HG03521 (cell line): ENCODE results near the gene PDGFB.

Experiments
- ATAC-seq: cut with Tn5 transposase; IDR thresholded peaks from one replicate; pipeline ENCODE4 v1.9.1; 2021; ENCODE audit warnings: mild to moderate bottlenecking, moderate library complexity; ENCODE audit not compliant: unreplicated experiment

PDGFB gene

DNA sequence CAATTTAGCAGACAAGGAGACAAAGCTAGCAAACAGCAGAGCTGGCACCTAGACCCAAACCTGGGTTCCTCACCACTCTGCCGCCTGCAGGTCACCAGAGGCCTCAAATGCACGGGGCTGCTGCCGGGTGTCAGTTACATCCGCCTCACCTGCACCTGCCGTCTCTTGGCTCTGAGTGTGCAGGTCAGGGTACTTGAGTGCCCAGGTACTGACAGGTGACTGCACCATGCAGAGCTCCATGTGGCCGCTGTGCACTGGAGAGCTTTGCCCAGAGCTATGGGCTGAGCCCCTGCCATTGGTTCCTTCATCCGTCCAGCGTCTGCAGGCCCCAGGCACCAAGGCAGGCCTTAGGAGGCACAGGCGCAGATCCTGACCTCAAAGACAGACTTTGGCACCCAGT, 35.0 kb downstream of the PDGFB start:
- ATAC-seq = no peak

DNA sequence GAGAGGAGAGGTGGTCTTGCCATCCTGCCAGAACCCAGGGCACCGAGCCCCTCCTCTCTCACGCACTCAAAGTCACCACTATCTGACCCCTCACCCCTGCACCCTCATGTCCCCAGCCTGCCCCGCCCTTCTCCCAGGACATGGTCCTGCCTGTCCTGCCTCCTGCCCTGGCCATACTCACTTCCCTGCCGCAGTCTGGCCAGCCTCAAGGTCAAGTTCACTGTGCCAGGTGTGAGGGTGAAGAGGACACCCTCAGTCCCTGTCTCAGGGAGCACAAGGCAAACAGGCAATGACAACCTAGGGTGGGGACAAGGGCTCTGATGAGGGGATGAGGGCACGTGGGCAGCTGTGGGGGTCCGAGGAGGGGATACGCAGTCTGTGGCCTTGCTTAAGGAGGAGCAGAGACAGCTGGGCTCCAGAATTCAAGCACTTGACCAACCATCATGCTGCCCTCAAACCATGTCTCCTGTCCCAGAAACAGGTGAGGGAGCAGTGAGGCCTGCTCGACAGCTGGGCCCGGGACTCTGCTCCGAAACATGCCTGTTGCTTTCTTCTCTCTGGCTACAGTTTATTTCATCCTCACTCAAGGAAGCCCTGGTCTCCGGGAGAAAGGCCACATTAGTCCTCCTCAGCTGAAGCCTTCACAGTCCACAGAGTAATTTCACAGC, 36.6 kb downstream of the PDGFB start:
- ATAC-seq = no peak

DNA sequence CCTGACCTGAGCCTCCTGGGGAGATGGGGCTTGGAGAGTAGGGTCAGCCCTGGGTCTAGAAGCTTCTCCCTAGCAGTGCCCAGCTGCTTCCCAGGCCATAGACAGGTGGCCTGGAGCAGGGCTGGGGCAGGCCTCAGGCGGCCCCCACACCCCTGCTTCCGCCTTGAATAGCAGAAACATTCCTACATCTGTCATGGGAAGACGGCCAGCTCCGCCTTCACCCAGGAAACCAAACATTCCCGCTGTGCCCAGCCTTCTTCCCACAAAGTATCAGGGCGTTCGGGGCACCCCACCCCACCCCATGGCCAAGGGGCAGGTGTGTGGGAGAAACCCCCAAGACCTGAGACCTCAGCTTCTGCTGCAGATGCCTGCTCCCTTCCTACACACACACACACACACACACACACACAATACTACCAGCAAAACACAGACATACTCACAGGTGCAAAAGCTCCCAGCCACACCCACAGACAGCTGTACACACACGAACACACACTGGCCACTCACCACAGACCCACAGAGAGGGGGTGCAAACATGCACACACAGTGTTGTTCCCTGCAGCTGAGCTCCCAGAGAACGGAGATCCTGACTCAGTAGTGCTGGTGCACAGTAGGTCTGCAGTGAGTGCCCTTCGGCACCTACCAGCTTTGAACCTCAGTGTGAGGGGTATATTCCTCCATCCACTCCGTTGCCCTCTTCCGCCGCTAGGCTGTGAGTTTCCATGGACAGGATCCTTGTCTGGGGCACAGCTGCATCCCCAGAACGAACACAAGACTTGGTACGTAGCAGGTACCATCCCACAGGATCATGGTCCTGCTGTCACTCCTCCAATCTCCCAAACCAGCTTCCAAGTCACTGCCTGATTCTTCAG, 37.4 kb downstream of the PDGFB start:
- ATAC-seq = no peak

DNA sequence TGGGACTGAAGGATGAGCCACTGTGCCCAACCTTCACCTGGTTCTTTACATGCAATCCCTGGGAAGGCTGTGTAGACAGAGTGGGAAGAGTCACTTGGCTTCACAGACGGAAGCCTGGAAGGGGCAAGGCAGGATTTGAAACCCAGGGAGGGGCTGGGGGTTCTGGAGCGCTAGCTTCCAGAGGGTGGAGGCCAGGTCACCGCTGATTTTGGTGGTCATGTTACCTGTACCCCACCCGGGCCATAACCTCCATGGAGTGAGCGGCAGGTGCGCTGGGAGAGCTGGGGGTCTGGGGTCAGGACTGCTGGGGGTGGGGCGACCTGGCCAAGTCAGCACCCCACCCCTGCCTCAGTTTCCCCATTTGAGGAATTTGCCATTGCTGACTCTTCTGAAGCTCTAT, 38.3 kb downstream of the PDGFB start:
- no peak for ATAC-seq

DNA sequence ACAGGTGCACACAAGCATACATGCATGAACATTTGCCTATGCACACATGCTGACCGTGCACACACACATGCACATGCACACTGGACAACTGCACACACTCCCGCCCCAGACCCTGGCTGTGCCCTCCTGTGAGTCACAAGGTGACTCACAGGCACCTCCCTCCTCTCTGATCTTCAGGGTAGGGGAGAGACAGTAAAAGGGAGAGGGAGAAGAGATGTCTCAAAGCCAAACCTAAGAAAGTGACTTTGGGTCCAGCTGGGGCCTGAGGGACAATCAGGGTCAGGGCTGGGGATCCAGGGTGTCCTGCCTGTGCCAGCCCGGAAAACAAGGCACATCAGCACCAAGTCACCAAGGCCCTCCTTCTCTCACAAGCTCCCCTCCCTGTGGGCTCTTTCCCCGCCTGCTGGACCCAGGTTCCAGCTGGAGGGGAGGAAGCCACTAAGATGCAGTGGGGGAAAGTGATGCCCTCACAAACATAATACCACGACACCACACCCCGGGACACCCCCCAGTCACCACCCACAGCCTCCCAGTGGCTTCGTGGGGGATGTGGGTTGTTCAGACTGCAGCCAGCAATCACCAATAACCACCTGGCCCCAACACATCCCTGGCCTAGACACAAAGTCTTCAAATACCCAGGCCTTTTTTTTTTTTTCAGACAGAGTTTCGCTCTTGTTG, 39.3 kb downstream of the PDGFB start:
- no peak for ATAC-seq

DNA sequence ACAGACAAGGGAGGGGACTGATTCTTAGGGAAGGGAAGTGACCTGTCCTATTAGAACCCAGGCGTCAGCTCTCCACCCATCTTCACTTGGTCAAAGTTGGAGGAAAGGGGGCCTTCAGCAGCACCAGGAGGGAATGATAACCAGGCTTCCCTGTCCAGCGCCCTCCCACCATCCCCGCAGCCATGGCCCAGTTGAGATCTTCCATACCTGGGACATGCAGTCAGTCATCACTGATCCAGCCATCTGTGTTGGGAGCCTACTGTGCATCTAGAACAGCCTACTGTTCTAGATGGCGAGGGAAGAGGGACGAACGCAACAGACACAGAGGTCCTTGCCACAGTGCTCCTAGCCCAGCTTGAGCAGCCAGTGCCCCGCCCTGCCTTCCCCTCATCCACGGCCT, 40.6 kb downstream of the PDGFB start:
- no peak for ATAC-seq

DNA sequence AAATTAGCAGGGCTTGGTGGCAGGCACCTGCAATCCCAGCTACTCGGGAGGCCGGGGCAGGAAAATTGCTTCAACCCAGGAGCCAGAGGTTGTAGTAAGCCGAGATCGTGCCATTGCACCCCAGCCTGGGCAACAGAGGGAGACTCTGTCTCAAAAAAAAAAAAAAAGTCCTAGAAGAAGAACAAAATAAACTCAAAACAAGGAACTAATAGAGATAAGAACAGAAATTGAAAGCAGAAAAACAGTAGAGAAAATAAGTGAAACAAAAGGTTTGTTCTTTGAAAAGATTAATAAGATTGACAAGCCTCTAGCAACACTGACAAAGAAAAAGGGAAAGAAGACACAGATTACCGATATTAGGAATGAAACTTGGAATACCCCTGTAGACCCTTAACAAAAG, 47.2 kb downstream of the PDGFB start:
- no peak for ATAC-seq

DNA sequence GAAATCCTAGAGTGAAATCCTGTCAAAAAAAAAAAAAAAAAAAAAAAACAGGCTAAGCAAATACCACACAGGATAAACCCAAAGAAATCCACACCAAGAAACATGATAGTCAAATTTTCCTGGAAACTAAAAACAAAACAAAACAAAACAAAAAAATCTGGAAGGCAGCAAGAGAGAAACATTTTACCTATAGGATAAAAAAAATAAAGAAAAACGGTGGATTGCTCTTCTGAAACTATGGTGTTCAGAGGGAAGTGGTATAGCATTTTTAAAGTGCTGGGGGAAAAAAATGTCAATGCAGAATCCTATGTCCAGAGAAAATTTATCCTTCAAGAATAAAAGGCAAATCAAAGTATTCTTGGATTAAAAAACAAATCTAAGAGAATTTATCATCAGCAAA, 50.7 kb downstream of the PDGFB start:
- ATAC-seq = no peak

DNA sequence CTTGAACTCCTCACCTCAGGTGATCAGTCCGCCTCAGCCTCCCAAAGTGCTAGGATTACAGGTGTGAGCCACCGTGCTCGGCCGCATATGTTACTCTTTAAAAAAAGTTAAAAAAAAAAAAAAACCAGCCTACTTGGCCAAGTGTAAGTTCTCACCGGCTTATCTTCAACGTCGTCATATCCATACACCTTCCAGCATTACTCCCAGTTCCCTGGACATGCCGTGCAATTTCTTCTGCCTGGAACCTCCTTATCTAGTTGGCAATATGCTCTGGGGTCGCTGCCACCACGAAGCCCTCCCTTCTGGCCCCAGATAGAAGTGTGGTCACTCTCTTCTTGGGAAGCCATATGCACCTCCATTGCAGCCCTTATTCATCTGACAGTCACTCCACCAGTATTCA, 56.0 kb downstream of the PDGFB start:
- no peak for ATAC-seq

DNA sequence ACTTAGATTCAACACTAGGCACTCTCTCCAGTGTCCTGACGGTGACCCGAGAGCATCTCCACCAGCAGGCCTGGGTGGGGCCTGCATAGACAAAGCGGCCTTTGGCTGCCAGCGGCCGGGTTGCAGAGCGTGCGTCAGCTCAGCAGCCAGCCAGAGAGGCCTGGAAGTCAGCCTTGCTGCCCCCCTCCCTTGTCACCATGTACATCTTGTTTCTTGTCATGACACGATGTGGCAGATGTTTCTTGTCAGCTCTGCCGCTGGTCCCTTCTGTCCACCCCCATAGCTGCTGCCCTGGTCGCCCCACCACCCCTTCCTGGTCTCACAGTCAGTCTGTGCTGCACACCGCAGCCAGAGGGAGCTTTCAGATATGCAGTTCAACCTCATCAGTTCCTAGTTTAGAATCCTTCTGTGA, 59.2 kb downstream of the PDGFB start:
- ATAC-seq = no peak

DNA sequence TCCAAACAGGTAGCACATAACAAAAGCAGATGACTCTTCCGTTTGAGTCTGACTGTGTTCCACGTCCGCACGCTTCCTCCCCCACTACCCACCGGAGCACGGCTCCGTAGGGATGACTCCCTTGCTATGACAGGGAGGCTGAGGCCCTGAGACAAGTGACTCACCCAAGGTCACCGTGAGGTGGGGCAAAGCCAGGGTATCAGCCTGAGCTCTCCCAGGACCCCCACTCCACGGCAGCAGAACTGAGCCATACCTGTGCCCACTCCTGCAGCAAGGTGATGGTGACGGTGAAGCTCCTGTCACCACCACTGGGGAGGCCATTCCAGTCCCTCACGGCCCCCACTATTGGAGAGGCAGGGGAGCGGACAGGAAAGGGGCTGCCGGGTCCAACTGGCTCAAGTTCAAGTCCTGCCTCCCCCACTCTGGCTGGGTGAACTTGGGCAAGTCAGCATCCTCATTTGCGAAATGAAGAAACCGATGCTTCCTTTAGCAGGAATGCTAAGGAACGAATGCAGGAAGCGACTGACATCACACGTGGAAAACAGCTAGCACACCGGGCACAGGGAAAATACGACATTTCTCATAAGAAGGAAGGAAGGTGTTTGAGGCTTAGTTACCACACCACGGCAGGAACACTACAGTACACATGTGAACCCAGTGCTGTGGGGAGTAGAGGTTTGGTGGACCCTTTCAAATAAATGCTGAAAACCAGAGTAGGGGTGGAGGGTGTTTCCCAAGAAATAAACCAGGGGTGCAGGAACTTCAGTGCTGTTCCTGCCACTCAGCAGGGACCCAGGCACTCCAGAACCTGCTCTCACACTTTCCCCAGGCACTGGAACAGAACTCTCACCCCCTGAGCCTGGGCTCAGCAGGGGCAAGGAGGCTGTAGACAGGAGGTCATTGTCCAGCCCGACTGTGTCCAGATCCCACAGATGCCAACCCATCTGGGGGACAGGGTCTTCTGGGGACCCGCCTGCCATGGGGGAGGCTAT, 59.9 kb downstream of the PDGFB start:
- ATAC-seq = no peak

DNA sequence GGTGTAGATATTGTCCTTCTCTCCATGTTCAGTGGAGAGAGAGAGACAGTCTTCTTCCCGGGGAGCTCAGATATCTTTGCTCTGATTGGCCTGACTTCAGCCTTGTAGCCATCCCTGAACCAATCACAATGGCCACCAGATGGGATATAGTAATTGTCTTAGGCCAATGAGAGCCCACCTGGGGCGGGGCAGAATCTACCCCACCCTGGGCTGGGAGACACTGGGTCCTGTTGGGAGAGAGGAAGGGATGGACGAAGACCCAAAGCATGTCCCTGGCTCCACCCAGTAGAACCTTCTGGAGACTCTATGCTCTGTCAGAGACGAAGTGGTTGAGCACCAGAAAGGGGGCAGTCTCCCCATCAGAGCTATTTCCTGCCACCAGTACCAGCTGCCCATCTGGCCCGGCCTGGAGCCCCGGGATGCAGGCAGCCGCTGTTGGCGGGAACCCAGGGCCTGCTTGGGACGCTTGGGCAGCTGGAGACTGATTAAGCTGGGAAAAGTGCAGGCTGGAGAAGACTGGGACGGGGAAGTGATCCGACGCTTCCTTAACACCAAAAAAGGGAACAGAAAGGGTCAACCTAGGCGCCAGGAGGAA, 60.7 kb downstream of the PDGFB start:
- no peak for ATAC-seq

DNA sequence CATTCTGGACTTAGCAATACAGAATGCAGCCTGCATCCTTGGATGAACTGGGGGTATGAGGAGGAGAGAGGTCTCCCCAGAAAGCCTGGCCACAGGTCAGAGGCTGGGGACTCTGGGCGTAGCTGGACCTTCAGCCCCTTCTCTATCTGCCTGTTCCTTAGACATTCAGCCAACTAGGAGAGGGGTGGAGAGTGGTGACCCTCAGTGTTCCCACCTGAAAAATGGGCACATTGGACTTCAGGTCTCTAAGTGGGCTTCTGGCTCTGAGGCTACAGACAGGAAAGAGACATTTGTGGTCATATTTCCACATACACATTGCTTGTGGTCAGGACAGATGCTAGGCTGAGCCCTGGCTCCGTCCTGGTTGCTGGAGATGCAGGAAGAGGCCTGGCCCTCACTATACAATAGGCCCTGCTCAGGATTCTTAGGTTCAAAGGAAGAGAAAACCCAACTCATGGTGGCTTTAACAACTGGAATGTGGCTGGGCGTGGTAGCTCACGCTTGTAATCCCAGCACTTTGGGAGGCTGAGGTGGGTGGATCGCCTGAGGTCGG, 62.2 kb downstream of the PDGFB start:
- no peak for ATAC-seq

DNA sequence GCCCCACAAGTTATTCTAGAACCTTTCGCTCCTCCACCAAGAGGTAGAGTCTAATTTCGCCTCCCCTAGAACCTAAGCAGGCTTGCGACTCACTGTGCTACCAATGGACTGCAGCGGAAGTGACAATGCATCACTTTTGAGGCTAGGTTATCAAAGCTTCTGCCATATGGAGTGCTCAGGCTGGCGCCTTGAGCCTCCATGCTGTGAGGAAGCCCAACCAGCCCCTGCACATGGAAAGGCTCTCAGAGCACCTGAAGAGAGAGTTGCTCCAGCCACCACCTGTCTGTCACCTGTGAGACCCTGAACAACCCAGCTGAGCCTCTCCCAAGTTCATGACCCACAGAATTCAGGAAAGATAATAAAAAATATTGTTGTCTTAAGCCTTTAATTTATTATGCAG, 63.0 kb downstream of the PDGFB start:
- no peak for ATAC-seq

DNA sequence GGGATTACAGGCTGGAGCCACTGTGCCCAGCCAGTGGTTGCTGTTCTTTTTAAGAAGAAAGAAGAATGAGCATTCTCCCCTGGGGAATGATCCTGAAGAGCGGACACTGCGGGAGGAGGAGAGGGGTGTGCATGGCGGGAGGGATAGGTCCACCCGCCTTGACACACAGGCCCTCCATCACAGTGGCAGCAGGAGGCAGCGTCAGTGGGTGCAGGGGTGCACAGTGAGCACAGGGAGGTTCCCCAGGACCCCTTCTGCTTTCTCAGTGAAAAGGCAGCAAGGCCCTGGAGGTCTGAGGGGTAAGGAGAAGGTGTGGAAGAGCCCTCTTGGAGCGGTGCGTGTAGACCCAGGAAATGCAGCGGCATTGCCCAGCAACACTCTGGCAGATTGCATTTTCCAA, 63.4 kb downstream of the PDGFB start:
- ATAC-seq = no peak

DNA sequence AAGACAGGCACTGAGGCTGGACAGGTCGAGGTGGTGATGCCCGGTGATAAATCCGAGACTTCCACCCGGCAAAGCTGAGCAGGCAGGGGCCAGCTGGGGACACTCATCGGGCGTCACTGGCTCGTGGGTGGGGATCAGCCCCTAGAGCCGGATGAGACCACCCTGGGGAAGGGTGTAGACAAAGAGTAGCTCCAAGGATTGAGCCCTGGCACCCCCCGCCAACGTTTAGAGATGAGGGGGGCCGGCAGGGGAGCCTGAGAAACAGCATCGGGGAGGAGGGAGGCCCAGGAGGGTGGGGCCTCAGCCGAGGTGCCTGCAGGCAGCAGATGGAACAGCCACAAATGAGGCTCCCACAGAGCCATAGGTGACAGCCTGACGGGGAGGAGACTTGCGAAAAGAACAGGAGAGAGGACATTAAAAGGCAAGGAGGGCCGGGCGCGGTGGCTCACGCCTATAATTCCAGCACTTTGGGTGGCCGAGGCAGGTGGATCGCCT, 64.9 kb downstream of the PDGFB start:
- no peak for ATAC-seq

DNA sequence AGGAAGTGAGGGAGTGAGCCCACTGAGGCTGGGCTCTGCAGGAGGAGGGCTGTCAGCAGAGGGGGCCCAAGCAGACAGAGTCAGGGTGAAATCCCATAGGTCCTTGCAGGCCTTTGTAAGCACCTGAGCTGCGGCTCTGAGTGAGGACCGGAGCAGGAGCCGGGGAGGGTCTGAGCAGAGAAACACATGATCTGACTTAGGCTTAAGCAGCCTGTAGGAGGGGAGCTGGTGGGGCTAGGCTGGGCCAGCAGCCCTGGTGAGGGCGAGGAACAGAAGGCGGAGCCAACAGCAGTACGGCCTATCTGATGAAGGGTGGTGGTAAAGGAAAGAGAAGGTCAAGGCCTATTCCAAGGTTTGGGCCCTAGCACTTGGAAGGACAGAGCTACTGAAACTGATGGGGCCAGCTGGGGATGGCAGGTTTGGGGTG, 65.4 kb downstream of the PDGFB start:
- ATAC-seq = no peak

DNA sequence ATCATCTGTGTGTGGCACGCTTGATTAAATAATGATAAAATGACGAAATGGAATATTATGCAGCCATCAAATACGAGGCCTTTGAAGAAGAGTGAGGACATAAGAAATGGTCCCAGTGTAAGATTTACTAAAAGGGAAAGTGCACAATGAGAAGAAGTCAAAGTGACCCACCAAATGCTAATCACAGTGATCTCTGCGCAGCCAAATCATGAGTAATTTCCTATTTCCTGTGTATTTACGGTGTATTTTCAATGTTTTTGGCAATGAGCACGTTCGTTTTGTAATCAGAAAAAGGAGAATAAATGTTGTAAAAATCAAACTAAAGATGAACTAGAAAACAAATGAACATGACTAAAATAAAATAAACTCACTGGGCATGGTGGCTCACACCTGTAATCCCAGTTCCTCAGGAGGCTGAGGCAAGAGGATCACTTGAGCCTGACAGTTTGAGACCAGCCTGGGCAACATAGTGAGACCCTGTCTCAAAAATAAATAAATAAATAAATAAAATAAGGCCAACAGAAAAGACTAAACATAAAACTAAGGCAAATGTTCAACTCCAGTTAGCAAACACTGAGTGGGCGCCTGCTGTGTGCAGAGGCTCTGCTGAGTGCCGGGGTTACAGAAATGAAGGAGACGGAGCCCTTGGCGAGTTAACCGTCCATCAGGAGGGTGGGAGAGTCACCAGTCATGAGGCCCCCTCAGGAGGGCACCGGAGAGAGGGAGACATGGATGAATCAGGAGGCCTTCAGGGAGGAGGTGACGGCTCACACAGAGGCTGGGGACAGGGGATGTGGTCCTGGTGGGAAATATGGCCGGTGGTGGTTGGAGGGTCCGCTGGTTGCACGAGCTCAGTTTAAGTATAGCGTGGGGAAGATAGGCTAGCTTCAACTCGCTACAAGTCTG, 66.3 kb downstream of the PDGFB start:
- no peak for ATAC-seq

DNA sequence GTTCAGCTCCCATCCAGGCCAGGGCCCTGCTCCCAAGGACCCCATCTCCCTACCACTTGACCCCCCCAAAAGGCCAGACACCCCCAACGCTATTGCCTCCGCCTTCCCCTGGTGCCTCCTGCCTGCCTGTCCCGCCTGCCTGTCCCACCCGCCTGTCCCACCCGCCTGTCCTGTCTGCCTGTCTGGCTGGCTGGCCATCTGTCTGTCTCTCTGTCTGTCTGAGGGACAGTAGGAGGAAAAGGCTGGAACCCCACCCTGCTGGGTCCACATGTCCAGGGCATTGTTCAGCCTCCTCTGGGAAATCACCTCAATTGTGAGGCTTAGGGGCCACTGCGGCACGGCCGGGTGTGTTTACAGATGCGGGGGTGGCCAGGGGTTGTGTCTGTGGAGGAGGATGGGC, 67.0 kb downstream of the PDGFB start:
- ATAC-seq = no peak
